ENCODE results near the gene HLA-DQB2. TPM values are rescaled to one million over a fixed set of nuclear protein-coding genes. Genes with fewer than 3 reads are reported as not detected.
A peak's percentile ranks its signal among the peaks of the same experiment; 100 is the strongest.
"Not testable (repeated sequence)": the region's sequence is repeated elsewhere in the genome, so short reads cannot be mapped to it uniquely, and the experiment has no call there.

The HLA-DQB2 gene
- polyA plus RNA-seq, 1 experiment: not detected

- no peak for DNase-seq (ENCODE audit: low read depth)
- Histone ChIP-seq H3K4me3 (ENCODE audit: low read depth, low read length) (no peak overlapping the region), H3K27me3 (ENCODE audit: control insufficient read depth, insufficient read depth, low read length) (peaks cover 11% of the 10 kb centered on the region), H3K36me3 (ENCODE audit: control insufficient read depth, insufficient read depth, low read length) (no peaks in the 10 kb centered on the region)
- ChIA-PET CTCF (interaction anchor here (0.9 to 3.5 kb wide), 3 partner anchors 8 to 381 kb away, joined by 3 to 22 read pairs (median 6); no protein-coding TSS in a partner anchor), POLR2A (no interaction called here)
- TF ChIP-seq, protein P1, sequence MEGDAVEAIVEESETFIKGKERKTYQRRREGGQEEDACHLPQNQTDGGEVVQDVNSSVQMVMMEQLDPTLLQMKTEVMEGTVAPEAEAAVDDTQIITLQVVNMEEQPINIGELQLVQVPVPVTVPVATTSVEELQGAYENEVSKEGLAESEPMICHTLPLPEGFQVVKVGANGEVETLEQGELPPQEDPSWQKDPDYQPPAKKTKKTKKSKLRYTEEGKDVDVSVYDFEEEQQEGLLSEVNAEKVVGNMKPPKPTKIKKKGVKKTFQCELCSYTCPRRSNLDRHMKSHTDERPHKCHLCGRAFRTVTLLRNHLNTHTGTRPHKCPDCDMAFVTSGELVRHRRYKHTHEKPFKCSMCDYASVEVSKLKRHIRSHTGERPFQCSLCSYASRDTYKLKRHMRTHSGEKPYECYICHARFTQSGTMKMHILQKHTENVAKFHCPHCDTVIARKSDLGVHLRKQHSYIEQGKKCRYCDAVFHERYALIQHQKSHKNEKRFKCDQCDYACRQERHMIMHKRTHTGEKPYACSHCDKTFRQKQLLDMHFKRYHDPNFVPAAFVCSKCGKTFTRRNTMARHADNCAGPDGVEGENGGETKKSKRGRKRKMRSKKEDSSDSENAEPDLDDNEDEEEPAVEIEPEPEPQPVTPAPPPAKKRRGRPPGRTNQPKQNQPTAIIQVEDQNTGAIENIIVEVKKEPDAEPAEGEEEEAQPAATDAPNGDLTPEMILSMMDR (IDR thresholded peaks at IDR 0.05; ENCODE audit: insufficient read depth, low read depth, low read length): no peak
Observed at GRCh38 chr6:32792901-32793435, 29.6 kb upstream of the HLA-DQB2 start.

DNA sequence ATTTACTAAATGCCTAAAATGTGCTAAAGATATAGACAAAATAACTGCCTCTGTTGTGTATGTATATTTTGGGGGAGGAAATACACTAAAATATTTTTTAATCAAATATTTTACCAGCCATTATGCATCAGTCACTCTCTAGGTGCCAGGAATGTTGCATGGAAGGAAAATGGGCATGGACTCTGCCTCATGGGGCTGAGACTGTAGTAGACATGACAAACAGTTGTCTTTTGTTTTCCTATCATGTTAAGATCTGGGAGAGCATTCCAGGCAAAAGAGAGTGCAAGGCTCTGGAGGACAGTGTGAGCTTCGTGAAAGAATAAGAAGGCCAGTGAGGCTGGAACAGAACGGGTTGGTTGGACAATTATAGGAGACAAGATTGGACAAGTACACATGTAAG lies 27.0 kb upstream of the HLA-DQB2 start:
- CTCF ChIA-PET: interaction anchor here (1.5 kb wide), 1 partner anchor 49 kb away, joined by 3 read pairs; no protein-coding TSS in a partner anchor

GRCh38 chr6:32785781-32786533 lies 22.6 kb upstream of the HLA-DQB2 start:
- no peak for DNase-seq (ENCODE audit: low read depth)
- CTCF ChIA-PET: interaction anchor here (0.7 to 5.3 kb wide), 18 partner anchors 8 to 916 kb away, joined by 3 to 32 read pairs (median 4); no protein-coding TSS in a partner anchor
- Histone ChIP-seq H3K4me3 (ENCODE audit: low read depth, low read length) (no peak overlapping the region), H3K27me3 (ENCODE audit: control insufficient read depth, insufficient read depth, low read length) (no peaks in the 10 kb centered on the region), H3K36me3 (ENCODE audit: control insufficient read depth, insufficient read depth, low read length) (no peaks in the 10 kb centered on the region)
- TF ChIP-seq, protein P1 (IDR thresholded peaks at IDR 0.05; ENCODE audit: insufficient read depth, low read depth, low read length): peak; percentile 62
- POLR2A ChIA-PET: no interaction called here

More for the DNA sequence above, 27.0 kb upstream of the HLA-DQB2 start:
- TF ChIP-seq, protein P1 (IDR thresholded peaks at IDR 0.05; ENCODE audit: insufficient read depth, low read depth, low read length): no peak
- Histone ChIP-seq H3K27me3 (ENCODE audit: control insufficient read depth, insufficient read depth, low read length) (peaks cover 11% of the 10 kb centered on the region), H3K4me3 (ENCODE audit: low read depth, low read length) (no peak overlapping the region), H3K36me3 (ENCODE audit: control insufficient read depth, insufficient read depth, low read length) (no peaks in the 10 kb centered on the region)
- no peak for DNase-seq (ENCODE audit: low read depth)
- POLR2A ChIA-PET: no interaction called here

DNA sequence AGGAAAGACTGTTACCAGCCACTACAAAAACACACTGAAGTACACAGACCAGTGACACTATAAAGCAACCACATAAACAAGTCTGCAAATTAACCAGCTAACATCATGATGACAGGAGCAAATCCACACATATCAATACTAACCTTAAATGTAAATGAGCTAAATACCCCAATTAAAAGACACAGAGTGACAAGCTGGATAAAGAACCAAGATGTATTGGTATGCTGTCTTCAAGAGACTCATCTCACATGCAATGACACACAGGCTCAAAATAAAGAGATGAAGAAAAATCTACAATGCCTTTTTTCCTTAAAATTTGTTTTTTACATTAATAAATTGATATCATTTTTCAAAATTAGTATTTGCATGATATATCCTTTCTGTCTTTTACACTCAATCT lies 19.6 kb upstream of the HLA-DQB2 start:
- H3K27me3 ChIP-seq (ENCODE audit: control insufficient read depth, insufficient read depth, low read length); H3K4me3 ChIP-seq (ENCODE audit: low read depth, low read length); H3K36me3 ChIP-seq (ENCODE audit: control insufficient read depth, insufficient read depth, low read length); POLR2A ChIA-PET; DNase-seq (ENCODE audit: low read depth): not testable (repeated sequence)
- CTCF ChIA-PET: interaction anchor here (0.6 to 5.3 kb wide), 3 partner anchors 12 to 1561 kb away, joined by 3 to 22 read pairs (median 10); no protein-coding TSS in a partner anchor

- Histone ChIP-seq H3K4me3 (ENCODE audit: low read depth, low read length) (no peak overlapping the region), H3K36me3 (ENCODE audit: control insufficient read depth, insufficient read depth, low read length) (no peaks in the 10 kb centered on the region), H3K27me3 (ENCODE audit: control insufficient read depth, insufficient read depth, low read length) (no peaks in the 10 kb centered on the region; the same call in 1 of the 2 replicates)
- CTCF ChIA-PET: no interaction called here
- DNase-seq (ENCODE audit: low read depth): no peak
- POLR2A ChIA-PET: no interaction called here
- TF ChIP-seq, protein P1 (IDR thresholded peaks at IDR 0.05; ENCODE audit: insufficient read depth, low read depth, low read length): no peak
Observed at GRCh38 chr6:32779036-32779435, 15.7 kb upstream of the HLA-DQB2 start.
